ENCODE data around the gene RBFOX2.

The RBFOX2 gene

DNA sequence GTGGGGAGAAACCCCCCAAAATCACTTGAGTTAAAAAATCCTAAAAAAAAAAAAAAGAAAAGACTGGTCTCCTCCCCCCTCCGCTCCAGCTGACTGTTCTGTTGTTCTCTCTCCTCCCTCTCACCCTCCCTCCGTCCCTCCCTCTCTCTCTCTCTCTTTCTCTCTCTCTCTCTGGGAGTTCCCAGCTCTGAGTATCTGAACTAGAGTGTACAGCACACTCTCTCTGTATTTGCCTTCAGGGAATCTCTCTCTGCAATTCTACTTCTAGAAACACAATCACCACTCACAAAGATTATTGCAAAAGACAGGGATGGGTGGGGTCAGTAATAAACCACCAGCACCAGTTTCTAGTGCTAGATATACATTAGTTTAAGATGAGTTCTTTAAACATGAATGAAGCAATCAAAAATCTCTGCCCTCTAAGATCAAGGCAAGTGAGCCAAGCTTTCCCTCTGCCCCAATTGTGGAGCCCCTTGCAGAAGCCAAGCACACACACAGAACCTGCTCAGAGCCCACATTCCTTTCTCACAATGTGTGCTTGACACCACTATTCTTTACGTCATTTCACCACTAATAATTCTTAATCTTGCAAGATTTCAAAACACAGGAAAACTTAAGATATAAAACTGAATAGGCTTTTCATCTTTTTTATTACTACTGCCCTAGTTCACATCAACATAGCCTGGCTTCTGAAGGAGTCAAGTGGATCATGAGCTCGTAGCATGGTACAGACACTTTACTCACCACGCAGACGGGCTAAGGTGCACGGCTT, 133.5 kb downstream of the RBFOX2 start:
- no peak for FAIRE-seq

DNA sequence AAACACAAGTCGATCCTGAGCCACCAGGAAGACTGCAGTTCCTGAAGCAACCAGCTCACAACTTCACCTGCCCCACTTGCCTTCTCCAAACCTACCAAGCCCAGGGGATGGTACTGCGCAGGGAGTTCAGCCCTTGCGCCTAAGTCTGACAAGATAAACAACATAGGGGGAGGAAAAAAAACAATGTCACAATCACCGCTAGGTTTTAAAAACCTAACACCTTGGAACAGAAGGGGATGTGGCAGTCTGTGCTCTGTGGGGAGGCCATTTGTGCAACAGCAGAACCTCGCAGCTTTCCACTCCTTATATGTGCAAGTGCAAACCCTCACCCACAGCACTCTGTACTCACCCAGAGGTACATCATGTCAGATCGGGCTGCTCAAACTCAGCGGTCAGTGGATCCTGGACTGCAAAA, 134.2 kb downstream of the RBFOX2 start:
- no peak for FAIRE-seq

DNA sequence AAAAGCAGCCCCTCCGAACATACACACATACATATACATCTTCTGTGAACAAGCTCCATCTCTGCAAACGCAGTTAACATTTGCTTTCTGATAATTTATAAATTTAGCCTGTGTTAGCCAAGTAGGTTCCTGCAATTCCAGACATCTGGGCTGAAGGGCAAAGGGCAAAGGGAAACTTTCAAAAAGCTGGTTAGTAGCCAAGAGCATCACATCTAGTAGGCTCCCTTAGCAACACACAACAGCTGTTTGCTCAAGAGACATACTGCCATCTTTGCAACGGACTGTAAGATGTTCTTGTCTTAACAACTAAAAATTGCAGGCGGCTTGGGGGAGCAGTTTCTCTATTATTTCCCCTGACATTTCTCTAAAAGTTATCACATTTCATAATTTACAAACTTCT, 134.9 kb downstream of the RBFOX2 start:
- FAIRE-seq: no peak

DNA sequence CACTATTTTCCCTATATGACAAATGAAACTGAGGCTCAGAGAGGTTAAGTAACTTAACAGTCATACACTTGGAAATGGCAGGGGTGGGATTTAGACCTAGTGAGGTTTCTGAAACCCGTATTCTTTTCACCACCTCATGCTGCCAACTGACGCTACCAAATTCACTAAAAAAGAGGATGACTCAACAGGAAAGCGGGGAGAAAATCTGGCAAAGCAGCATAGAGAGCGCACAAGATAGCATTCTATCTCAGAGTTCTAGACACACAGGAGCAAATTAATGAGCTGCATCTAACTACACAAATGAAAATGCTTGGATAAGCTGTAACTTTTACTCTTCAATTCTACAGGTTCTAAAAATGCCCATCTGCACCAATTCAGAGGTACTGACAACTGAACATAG, 136.4 kb downstream of the RBFOX2 start:
- FAIRE-seq: no peak

DNA sequence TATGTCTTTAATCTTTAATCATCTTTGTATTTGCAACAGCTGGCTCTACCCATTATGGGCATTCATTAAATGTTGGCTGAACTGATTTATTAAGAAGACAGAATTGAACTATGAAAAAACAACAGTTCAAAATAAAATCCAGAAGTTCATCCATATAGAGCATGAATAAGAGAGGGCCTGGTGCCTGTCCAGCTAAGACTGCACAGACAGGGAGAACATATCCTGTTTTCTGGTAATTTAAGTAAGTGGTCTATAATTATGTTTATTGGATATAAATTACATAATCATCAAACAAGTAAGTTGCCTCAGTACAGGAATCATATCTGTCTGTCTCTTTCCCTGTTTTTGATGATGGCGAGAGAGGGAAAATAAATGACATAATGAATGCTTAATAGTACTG, 137.2 kb downstream of the RBFOX2 start:
- no peak for FAIRE-seq

DNA sequence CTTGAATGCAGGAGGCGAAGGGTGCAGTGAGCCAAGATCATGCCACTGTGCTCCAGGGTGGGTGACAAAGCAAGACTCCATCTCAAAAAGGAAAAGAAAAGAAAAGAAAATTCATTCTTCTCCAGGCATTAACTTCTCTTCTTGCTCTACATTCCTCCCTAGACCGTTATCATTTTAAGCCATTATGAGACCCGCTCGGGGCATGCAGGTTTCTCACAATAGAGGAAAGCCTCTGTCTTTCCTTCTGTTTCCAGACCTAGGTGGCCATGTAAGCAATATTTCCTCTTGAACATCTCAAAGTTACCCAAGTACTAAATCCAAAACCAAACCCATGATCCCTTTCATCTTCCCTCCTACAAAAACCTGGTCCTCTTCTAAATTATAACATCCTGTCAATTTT, 139.6 kb downstream of the RBFOX2 start:
- no peak for FAIRE-seq

DNA sequence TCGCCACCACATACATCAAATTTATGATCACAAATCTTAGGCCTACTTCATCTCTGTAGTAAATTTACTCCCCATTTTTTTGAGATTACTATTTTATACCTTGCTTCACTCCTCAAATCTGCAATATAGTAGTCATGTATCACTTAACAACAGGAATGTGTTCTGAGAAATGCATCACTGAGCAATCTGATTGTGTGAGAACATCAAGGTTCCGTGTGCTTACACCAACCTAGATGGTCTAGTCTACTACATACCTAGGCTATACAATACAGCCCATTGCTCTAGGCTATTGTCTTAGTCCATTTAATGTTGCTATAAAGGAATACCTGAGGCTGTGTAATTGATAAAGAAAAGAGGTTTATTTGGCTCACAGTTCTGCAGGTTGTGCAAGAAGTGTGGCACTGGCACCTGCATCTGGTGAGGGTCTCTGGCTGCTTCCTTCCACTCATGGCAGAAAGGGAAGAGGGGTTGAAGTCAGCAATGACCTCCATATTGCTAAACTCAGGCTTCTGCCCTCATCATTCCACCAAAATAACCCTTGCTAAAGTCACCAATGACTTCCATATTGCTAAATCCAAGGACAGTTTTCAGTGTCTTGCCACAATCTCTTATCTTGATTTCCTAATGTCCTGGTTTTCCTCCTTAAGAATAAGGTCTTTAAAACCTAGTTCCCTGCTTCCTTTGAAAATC, 140.3 kb downstream of the RBFOX2 start:
- FAIRE-seq: no peak

DNA sequence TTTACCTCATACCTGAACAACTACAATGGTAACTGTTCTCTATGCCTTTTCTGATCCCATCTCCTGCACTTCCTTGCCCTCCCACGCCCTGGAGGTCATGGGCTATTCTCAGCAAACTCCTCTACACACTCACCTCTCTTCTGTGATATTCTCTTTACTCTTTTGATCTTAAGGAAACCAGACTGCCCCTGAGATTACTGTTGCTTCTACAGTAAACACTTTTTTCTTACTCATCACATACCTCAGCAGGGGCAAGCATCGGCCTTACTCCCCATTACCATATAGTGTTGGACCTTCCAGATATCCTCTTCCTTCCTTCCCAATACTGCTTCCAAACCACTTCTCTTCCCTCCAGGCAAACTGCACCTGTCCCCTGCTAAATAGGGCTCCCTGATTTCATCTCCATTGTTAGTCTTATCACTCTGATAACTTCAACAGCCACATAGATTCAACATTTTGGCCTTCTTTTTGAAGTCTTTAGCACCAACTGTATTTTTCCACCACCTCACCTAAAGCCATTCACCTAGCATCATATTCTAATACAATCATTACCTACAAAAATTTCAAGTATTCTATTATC, 141.2 kb downstream of the RBFOX2 start:
- FAIRE-seq: no peak

DNA sequence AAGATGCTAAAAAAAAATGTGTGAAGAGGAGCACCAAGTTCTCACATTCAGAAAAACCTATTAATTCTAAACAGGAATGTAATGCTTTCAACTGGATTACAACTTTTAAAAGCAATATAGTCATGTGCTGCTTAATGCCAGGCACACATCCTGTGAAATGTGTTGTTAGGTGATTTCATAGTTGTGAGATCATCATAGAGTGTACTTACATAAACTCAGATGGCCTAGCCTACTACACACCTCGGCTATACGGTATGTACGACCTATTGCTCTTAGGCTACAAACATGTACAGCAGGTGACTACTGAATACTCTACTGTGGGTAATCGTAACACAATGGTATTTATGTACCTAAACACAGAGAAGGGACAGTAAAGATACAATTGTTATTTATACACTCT, 142.3 kb downstream of the RBFOX2 start:
- no peak for FAIRE-seq

DNA sequence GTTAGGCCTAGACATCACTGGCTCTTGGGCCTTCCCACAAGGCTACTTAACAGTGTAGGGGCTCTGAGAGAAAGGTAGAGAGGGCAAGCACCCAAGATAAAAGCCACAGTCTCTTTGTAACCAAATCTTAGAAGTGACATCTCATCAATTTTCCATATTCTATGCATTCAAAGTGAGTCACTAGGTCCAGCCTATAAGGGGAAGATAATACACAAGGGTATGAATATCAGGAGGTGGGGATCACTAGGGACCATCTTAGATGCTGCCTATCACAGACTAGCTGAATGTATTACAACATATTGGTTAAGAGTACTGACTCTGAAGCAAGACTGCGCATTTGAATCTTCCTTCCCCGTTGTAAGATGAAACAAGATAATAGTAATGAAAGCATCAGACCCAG, 144.1 kb downstream of the RBFOX2 start:
- FAIRE-seq: no peak

DNA sequence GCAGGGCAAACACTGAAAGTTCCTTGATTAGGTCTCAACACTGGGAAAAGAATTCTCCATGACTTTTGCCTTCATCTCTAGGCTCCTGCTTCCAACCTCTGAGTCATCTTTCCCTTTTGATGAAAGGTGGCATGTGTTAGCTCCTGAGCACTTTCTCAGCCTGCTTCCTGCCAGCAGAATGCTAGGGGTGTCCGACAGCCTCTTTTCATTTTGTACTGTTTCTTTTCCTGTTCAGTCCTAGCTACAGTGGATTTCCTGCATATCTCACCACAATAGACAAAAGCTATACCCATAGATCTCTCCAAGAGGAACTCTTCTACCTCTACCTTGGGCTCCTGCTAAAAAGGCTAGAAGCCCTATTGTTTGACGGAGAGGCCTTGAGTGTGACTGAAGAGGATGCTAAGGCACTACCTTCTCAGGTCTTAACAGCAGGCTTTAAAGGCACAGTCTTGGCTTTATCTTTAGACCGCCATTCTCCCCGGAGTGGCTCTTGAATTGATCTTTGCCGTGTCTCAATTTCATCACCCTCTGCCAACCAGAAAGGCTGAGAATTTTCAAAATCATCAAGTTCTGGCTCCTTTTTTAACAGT, 145.5 kb downstream of the RBFOX2 start:
- no peak for FAIRE-seq

DNA sequence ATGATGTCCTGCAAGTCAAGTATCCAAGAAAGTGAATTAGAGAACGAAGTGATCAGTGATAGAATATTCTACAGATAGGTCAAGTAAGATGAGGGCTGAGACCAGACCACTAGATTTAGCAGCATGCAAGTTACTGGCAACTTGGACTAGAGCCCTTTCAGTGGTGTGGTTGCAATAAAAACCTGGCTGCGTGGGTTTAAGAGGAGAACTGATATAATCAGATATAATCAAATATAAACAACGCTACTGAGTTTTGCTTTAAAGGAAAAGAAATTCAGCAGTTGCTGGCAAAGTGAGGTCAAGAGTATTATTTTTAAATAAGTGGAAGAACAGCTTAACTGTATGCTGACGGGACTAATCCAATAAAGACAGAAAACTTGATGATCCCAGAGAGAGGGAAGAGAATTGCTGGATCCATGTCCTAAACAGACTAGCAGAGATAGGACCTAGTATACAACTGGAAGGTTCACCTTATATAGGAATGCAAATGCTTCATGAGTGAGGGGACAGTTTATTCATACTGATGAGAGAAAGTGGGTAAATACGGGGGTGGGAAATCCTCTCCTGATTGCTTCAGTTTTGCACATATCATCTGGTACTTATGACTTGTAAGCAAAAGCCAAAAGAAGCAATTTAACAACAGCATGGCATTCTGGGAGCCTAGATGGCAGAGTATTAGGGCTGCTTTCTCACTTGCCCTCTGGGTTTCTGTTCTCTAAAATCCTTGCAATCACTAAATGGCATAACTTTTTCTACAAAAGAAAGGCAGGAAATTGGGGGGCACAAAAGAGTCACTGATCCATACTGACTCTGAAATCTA, 146.2 kb downstream of the RBFOX2 start:
- FAIRE-seq: no peak

DNA sequence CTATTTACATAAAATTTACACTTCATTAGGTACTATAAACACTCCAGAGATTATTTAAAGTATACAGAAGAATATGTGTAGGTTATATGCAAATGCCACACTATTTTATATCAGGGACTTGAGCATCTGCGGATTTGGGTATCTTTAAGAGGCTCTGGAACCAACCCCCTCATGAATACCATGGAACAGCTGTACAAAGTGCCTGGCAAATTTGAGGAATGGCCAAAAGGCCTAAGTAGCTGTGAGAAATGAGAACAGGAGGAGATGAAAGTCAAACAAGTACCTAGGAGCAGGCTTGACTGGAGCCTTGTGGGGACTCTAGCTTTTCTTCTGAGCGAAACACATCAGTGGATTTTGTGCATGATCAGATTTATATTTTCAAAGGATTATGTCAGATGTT, 149.3 kb downstream of the RBFOX2 start:
- no peak for FAIRE-seq

DNA sequence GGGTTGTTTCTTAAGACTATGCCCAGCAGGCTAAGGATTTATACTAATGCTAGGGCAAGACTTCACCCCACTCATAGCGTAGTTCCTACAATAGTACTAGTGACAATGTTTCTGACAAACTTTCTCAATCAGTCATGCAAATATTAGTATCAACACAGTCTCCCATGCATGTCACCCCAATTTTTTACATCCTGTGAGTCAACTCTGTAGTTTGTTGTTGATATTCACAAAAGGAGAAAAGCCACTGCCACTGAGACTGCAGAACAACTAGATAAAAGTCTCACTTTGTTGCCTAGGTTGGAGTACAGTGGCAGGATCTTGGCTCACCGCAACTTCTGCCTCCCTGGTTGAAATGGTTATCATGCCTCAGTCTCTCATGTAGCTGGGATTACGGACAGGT, 155.2 kb downstream of the RBFOX2 start:
- FAIRE-seq: no peak

DNA sequence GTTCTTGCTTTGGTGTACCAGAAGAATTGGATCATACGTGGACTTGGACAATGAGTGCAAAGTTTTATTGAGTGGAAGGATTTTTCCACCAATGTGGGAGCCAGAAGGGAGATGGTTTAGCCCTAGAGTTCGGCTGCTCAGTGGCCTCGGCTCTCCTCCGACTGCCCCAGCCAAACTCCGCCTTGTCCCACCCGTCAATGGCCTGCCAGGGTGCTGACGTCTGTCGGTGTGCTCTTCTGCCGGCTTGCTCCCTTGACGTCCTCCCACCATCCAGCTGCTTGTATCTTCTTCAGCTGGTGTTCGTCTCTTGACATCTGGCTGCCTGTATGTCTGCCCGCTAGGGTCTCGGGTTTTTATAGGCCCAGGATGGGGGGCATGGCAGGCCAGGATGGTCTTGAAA, 156.2 kb downstream of the RBFOX2 start:
- FAIRE-seq: no peak

DNA sequence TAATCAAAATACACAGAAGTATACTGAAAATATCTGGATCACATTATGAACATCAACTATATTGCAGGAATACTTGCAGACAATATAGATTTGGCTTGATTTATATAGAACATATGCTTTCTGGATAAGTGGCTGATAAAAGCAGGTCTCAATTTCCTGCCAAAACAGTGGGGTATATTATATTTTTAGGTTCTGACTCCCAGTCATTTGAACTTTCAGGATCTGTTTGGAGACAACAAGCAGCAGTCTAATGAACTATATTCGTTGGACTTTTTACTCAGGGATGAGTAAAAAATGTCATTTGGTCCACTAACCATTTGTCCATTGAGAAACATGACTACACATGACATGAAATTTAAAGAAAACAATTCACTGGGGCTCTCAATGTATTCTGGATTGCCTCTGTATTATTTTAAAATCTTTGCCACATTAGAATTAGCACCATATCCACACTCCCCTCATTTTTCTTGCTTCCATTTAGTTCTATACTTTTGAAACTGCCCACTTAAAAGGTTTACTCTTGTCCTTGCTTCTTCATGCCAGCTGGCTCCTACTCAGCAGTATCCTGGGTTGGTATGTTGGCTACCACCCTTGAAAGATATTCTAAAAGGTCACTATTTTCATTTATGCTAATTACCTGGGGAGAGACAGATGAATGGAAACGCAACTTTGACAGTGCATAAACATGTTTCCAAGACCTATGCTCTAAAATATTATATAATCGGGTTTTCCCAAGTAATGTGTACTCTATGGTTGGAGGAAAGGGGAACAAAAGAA, 157.9 kb downstream of the RBFOX2 start:
- no peak for FAIRE-seq

DNA sequence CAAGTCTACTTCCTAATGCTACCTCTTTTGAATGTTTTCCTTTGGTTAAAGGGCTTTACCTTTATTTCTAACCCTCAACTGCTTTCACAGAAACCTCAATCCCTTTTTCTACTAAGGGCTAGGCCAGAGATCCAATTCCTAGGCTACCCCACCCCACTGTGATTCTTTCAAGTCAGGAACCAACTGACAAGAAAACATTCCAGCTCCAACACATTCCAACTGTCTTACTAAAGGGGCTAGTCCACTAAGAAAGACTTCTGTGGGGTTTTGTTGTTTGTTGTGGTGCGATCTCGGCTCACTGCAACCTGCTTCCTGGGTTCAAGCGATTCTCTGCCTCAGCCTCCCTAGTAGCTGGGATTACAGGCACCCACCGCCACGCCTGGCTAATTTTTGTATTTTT, 159.7 kb downstream of the RBFOX2 start:
- no peak for FAIRE-seq

DNA sequence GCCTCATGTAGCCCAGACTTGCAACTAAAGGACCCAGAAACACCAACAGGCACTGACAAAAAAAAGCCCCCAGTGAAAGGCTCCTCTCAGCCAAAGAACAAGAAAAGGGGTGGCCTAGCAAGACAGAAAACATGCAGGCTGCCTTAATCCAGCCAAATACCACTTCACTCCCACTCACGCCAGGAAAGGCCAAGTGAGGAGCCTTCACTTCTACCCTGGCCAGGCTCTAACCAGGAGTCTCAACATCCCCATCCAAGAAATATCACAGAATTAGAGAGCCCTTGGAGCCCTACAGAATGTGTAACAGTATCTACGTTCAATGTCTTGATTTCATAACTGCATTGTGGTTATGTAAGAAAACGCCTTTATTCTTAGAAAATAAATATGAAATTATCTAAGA, 162.0 kb downstream of the RBFOX2 start:
- no peak for FAIRE-seq

DNA sequence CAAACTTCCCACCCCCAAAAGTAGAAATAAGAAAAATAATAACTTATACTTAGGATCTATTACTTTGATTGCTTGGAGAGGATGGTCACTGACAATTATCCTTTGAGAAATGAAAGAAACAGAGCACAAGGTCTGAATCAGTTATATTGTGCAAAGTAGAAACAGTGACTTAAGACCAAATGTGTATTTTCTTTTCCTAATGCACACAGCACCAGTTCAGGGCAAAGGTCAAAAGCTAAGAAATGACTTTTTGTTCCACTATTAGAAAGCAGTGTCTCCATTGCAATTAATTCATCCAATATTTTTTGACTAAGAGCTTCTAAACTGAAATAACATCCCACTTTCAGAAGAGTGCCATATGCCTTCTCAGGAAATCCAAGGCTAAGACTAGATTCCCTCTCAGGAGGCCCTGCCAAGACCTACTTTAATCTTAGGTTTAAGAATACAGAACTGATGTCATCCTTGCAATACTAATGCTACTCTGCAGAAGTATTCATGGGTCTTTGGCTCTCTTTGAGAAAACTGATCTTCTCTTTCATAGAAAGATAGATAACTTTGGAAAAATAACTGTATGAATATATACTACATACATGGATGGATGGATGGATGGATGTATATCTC, 164.0 kb downstream of the RBFOX2 start:
- no peak for FAIRE-seq

DNA sequence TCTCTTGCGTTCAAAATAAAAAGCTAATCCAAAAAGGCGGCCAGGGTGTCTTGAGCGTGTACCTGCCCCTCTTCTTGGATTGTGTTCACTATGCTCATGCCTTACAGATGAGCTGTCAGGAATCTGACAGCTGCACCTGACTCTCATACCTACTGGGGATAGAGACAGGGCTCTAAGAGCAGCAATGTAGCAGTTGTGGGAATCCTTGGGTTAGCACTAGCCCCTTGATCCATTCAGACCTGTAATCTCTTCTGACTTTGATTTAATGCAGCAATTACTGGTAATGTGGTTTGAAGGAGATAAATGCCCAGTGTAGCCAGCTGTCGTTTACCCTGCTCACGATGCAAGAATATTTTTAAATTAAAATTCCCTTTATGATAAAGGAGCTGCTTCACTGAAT, 165.2 kb downstream of the RBFOX2 start:
- no peak for FAIRE-seq

DNA sequence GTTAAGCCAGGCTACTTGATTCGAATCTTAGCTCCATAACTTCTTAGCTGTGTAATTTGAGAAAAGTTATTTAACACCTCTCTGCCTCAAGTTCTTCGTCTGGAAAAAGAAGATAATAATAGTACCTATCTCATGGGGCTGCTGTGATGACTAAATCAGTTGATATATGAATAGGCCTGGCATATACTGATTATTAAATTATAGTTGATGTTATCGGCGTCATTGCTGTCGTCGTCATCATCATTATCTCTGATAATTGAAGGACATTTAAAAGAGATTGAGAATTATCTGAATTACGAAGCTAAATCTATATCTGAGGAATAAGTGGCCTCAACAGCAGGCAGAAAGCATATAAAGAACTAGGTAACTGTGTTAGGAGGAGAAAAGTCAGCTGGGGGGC, 165.9 kb downstream of the RBFOX2 start:
- no peak for FAIRE-seq

DNA sequence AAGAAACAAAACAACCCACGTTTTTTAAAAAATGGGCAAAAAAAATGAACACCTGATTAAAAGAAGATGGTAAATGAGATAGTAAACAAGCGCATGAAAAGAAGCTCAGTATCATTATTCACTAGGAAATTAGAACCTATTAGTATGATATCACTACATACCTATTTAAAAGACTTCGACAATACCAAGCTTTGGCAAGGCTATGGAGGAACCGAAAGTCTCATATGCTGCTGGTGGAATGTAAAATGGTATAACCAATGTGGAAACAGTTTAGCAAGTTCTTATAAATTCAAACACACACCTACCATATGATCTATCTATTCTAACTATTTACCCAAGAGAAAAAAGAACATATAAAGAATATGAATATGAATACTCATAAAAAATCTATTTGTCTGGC, 167.2 kb downstream of the RBFOX2 start:
- no peak for FAIRE-seq

Data from endometrium (tissue), 2 donors.